Stimulated activated CD8-positive, alpha-beta memory T cell treated with anti-CD3 and anti-CD28 coated beads, Interleukin-12 subunit alpha, Interleukin-12 subunit beta, amount 100 ng/mL, for 24 hours (primary cell): ENCODE measurements around the gene METRNL.

Experiments
- DNase-seq: peaks from one replicate; pipeline ENCODE4 v3.0.0-alpha.2; 2020; ENCODE audit errors: extremely low read depth

Gene METRNL

GRCh38 chr17:83080579-83080857, 1.1 kb downstream of the METRNL start:
- DNase-seq: no peak

GRCh38 chr17:83080858-83081683, 1.7 kb downstream of the METRNL start:
- no peak for DNase-seq

GRCh38 chr17:83081684-83082201, 2.3 kb downstream of the METRNL start:
- no peak for DNase-seq

DNA sequence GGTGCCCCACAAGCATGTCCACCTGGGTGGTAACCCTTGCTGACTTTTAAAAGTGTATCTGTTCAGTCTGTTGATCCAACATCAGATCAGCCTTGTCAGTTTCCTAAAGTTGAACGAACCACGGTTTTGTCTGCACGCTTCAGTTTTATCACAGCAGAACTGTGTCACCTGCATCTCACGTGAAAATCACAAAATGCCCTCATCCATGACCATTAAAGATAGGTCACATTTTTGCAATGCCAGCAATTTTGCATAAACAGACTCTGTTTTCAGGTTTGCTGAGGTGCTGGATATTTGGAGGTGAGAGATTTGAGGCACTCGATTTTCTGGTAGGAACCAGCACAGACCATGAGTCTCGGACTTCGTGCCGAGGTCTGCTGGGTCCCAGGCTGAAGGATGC, 3.0 kb downstream of the METRNL start:
- no peak for DNase-seq

DNA sequence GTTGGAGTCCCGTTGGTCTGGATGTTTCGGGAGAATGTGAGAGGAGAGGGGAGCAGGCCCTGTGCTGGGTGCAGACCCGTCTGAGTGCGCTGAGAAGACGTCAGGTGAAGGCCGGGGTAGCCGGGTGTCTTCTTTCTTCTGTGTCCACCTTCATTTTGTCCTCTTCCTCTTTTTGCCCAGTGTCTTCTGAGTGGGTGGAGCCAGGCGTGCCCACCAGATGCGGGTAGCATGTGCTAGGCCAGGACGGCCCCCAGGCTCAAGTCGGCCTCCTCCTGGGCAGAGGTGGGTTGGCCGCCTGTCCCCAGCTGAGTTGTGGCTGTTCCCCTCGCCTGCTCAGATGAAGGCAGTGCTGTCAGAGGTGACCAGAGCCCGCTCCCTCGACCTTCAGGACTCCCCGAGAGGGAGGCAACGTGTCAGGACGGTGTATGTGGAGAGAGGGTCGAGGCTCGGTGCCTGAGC, 3.5 kb downstream of the METRNL start:
- no peak for DNase-seq

GRCh38 chr17:83083368-83084201, 4.2 kb downstream of the METRNL start:
- DNase-seq: peak; percentile 30

DNA sequence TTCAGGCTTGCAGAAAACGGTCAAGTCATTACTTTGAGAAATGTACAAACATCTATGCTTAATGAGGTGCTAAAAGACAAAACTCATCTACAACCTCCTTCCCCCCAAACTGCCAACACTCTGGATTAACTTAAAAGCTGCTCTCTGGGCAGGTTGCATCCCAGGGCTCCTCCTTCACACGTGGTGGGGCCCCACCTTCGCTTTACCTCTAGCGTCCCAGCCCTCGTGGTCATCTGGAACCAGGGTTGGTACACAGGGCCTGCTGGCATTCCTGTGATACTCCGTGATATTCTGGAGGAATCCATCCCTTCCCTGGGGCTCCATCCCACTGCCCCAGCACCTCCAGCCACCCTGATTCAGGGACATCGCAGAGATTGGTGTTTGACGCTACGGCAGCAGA, 4.8 kb downstream of the METRNL start:
- DNase-seq: no peak

DNA sequence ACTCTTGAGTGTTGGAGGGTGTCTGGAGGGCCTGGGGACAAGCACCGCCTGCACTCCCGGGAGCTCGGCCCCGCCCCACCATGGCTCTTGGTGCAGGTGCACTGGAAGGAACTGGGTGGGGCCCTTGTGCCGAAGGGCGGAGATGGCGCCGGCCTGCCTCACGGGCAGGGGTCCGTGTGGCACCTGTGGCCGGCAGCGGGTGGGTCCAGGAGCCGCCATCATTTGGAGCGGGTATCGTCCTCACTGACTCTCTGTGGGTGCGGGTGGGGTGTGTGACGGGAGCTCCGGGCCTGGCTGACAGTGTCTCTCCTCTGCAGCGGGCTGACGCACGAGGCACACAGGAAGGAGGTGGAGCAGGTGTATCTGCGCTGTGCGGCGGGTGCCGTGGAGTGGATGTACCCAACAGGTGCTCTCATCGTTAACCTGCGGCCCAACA, 5.2 kb downstream of the METRNL start:
- DNase-seq: no peak

DNA sequence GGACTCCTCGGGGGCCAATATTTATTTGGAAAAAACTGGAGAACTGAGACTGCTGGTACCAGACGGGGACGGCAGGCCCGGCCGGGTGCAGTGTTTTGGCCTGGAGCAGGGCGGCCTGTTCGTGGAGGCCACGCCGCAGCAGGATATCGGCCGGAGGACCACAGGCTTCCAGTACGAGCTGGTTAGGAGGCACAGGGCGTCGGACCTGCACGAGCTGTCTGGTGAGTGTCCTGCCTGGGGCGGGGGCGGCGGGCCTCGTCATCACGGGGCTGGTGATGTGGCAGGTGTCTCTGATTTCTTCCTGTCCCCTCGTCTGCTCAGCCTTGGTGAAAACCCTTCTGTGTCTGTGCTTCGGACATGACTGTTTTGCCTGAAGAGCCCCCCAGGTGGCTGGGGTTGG, 5.7 kb downstream of the METRNL start:
- no peak for DNase-seq

GRCh38 chr17:83085526-83086198, 6.3 kb downstream of the METRNL start:
- DNase-seq: no peak

- no peak for DNase-seq
Observed at GRCh38 chr17:83086199-83086880, 6.9 kb downstream of the METRNL start.

DNA sequence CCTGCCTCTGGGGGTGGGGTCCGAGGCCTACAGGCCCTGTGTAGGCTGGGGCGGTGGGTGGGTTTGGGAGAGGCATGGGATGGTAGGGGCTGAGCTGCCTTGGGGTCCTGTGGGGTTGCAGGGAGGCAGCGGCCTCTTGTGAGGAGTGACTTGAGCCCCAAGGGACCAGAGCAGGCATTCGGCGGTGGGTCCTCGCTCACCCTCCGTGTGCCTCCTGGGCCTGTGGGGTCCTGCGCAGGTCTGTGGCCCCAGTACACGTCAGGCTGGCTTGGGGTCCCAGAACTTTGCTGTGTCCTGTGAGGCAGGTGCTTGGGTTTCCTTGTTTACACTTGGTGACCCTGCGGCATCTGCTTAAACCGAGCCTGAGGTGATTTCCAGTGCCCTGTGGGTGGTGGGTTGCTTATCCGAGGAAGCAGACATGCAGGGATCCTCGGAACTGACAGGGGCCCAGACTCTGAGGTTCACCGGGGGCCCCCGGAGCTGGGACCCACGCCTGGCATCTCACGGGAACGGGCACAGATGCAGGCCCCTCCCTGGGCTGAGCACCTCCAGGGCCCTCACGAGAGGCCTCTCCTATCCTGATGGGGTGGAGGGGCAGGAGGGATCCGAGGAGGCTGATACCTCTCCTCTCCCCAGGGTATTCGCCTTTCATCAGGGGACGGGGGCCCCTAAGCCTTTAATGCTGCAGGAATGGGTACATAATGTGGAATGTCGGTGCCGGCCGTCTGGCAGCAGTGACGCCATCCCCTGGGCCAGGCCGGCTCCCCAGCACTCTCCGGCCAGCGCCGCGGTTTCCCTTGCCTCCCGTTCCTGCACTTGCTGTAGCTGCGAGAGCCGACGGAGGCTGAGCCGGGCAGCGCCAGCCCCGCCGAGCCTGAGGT, 7.7 kb downstream of the METRNL start:
- no peak for DNase-seq

GRCh38 chr17:83087788-83088360, 8.5 kb downstream of the METRNL start:
- no peak for DNase-seq

GRCh38 chr17:83088451-83088850, 9.0 kb downstream of the METRNL start:
- DNase-seq: no peak

- DNase-seq: no peak
Observed at GRCh38 chr17:83088909-83089308, 9.5 kb downstream of the METRNL start.

- no peak for DNase-seq
Observed at GRCh38 chr17:83089328-83090132, 10.1 kb downstream of the METRNL start.

DNA sequence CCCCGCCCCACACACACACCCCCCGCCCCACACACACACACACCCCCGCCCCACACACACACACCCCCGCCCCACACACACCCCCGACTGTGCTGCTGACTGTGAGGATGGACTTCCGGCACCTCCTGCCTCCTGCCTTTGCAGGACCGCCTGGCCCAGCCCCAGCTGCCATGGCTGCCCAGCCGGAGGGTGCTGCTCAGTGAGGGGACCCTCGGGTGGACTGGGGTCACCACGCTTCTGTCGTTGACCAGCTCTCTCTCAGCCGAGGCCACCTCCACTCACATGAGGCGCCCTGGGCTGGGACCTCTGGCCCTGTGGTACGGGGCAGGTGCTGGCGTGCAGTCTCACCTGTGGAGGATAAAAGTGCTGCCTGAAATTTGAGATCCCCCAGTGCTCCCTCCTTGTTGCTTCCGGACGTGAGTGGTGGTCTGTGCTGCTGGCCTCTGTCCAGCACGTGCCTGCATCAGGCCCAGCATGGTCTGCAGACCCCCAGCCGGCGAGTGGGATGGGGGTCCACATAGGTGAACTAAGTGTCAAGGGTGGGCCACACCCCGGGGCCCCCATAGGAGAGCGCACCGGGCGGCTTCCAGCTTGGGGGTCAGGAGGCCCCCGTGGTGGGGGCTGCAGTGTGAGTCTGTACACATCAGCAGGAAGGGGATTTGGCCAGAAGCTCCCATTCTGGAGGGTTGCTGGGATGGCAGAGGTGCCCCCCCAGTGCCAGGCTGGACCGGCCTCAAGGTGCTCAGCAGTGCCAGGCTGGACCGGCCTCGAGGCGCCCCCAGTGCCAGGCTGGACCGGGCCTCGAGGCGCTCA, 11.2 kb downstream of the METRNL start:
- no peak for DNase-seq

GRCh38 chr17:83091257-83092141, 12.1 kb downstream of the METRNL start:
- no peak for DNase-seq
